HepG2 (cell line): ENCODE measurements around the gene ADCY1.

Experiments used
- ADNP ChIP-seq: sonication (generic); formaldehyde crosslinking; IDR thresholded peaks from 2 replicates; pipeline ENCODE4 v1.4.0; 2020; ENCODE audit warnings: missing genetic modification reagents
- CREB1 ChIP-seq, 2 experiments: fragments of 450-650 bp in 1 of 2; IDR thresholded peaks; 2 replicates each; pipeline ENCODE4 v1.6.1; 2016 to 2017; ENCODE audit warnings: control low read depth in 1 of 2, mild to moderate bottlenecking in 1 of 2, missing compliant biosample characterization in 1 of 2, missing genetic modification characterization in 1 of 2
- EP300 ChIP-seq, 3 experiments: sonication (generic) in 1 of 3; formaldehyde crosslinking in 1 of 3; IDR thresholded peaks; 2 replicates each; pipeline versions ENCODE4 v1.5.1 to v1.6.1; 2011 to 2020; ENCODE audit warnings: low read depth in 2 of 3, low read length in 2 of 3, borderline replicate concordance in 1 of 3, improper control_type of control experiment in 1 of 3, mild to moderate bottlenecking in 1 of 3, missing genetic modification reagents in 1 of 3, moderate library complexity in 1 of 3
- EZH2 ChIP-seq: conservative IDR thresholded peaks from 2 replicates; pipeline ENCODE4 v1.6.1; 2012; ENCODE audit warnings: mild to moderate bottlenecking, low read depth, low read length, moderate library complexity
- GTF2F1 ChIP-seq: fragments of 150-350 bp; IDR thresholded peaks from 2 replicates; pipeline ENCODE4 v1.6.1; 2014; ENCODE audit warnings: low read length
- NCOA5 ChIP-seq: sonication (generic); formaldehyde crosslinking; IDR thresholded peaks from 2 replicates; pipeline ENCODE4 v1.4.0; 2020; ENCODE audit warnings: missing genetic modification reagents
- NFIC ChIP-seq: IDR thresholded peaks from 2 replicates; pipeline ENCODE4 v1.6.1; 2012; ENCODE audit warnings: mild to moderate bottlenecking, low read length, inconsistent platforms
- PHF8 ChIP-seq: sonication (generic); formaldehyde crosslinking; IDR thresholded peaks from 2 replicates; pipeline ENCODE4 v1.5.0; 2020; ENCODE audit warnings: missing genetic modification reagents
- POLR2G ChIP-seq: fragments of 200-400 bp; formaldehyde crosslinking; IDR thresholded peaks from 2 replicates; pipeline ENCODE4 v1.6.1; 2018; ENCODE audit warnings: mild to moderate bottlenecking, low read depth, low read length, moderate library complexity
- SPEN ChIP-seq: sonication (generic); formaldehyde crosslinking; IDR thresholded peaks from 2 replicates; pipeline ENCODE4 v1.5.1; 2020; ENCODE audit warnings: low read depth, mild to moderate bottlenecking, missing genetic modification reagents
- ZC3H4 ChIP-seq: sonication (generic); formaldehyde crosslinking; IDR thresholded peaks from 2 replicates; pipeline ENCODE4 v1.4.0; 2020; ENCODE audit warnings: missing genetic modification reagents, borderline replicate concordance
- TF ChIP-seq, protein P1 (sequence below): sonication (generic); formaldehyde crosslinking; IDR thresholded peaks from 2 replicates; pipeline ENCODE4 v1.5.0; 2020; ENCODE audit warnings: mild to moderate bottlenecking, missing genetic modification reagents, moderate library complexity
- TF ChIP-seq, protein P2 (sequence below): sonication (generic); formaldehyde crosslinking; IDR thresholded peaks from 2 replicates; pipeline ENCODE4 v1.4.0; 2020; ENCODE audit warnings: missing genetic modification reagents
- TF ChIP-seq, protein P3 (sequence below): sonication (generic); formaldehyde crosslinking; IDR thresholded peaks from 2 replicates; pipeline ENCODE4 v1.5.1; 2020; ENCODE audit warnings: missing genetic modification reagents, mild to moderate bottlenecking, borderline replicate concordance

DNA sequence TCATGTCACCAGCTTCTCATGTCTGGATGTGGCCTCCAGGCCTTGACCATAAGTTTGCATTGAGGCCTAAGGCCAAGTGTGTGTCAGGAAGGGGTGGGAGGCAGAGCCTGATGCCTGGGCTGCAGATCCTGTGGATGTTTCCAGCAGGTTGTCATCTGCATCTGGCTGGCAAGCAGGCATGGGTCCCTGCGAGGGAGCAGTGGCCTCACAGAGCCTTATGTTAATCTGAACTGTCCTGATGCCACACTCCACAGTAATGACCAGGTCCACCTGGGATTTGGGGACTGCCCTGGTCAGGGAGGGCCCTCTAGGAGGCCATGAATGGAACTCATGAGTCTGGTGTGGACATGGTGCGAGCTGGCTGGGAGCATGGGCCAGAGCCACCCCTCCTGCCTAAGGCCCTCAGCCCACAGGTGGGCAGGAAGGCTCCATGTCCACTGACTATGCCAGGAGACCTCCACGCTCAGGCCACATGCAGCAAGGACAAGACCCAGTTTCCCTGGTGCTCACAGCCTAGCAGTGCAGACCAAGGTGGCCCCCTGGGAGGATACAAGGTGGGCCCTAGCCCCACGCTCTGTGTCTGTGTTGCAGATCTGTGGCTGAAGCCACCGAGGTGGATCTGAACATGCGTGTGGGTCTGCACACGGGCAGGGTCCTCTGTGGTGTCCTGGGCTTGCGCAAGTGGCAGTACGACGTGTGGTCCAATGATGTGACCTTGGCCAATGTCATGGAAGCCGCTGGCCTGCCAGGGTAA is 83.1 kb downstream of the ADCY1 start:
- TF ChIP-seq NCOA5 (CRISPR knock-in tag): no peak
- TF ChIP-seq, protein P1, sequence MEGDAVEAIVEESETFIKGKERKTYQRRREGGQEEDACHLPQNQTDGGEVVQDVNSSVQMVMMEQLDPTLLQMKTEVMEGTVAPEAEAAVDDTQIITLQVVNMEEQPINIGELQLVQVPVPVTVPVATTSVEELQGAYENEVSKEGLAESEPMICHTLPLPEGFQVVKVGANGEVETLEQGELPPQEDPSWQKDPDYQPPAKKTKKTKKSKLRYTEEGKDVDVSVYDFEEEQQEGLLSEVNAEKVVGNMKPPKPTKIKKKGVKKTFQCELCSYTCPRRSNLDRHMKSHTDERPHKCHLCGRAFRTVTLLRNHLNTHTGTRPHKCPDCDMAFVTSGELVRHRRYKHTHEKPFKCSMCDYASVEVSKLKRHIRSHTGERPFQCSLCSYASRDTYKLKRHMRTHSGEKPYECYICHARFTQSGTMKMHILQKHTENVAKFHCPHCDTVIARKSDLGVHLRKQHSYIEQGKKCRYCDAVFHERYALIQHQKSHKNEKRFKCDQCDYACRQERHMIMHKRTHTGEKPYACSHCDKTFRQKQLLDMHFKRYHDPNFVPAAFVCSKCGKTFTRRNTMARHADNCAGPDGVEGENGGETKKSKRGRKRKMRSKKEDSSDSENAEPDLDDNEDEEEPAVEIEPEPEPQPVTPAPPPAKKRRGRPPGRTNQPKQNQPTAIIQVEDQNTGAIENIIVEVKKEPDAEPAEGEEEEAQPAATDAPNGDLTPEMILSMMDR (CRISPR knock-in tag): no peak
- no peak for TF ChIP-seq ADNP (CRISPR knock-in tag)
- TF ChIP-seq CREB1 (IDR thresholded peaks at IDR 0.05): no peak
- no peak for TF ChIP-seq CREB1 (CRISPR knock-in tag; IDR thresholded peaks at IDR 0.05)
- TF ChIP-seq PHF8 (CRISPR knock-in tag): no peak
- no peak for TF ChIP-seq SPEN (CRISPR knock-in tag)
- TF ChIP-seq ZC3H4 (CRISPR knock-in tag): no peak
- TF ChIP-seq NFIC: no peak
- no peak for TF ChIP-seq GTF2F1
- no peak for TF ChIP-seq EP300 (IDR thresholded peaks at IDR 0.05; ENCODE audit: low read depth in 2 of 2, low read length in 2 of 2)
- no peak for TF ChIP-seq EP300 (CRISPR knock-in tag; IDR thresholded peaks at IDR 0.05; ENCODE audit: borderline replicate concordance)
- no peak for TF ChIP-seq EZH2
- TF ChIP-seq, protein P2, sequence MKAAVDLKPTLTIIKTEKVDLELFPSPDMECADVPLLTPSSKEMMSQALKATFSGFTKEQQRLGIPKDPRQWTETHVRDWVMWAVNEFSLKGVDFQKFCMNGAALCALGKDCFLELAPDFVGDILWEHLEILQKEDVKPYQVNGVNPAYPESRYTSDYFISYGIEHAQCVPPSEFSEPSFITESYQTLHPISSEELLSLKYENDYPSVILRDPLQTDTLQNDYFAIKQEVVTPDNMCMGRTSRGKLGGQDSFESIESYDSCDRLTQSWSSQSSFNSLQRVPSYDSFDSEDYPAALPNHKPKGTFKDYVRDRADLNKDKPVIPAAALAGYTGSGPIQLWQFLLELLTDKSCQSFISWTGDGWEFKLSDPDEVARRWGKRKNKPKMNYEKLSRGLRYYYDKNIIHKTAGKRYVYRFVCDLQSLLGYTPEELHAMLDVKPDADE (CRISPR knock-in tag): no peak
- TF ChIP-seq, protein P3, sequence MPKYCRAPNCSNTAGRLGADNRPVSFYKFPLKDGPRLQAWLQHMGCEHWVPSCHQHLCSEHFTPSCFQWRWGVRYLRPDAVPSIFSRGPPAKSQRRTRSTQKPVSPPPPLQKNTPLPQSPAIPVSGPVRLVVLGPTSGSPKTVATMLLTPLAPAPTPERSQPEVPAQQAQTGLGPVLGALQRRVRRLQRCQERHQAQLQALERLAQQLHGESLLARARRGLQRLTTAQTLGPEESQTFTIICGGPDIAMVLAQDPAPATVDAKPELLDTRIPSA: no peak
- no peak for TF ChIP-seq POLR2G
